Activated T-cell treated with anti-CD3 and anti-CD28 coated beads, Interleukin-2, amount 50 U/mL, for 4 hours (primary cell): Measurements from ENCODE around the gene GUCY2D. TPM values are rescaled to one million over a fixed set of nuclear protein-coding genes. Genes with fewer than 3 reads are reported as not detected.

Experiments
- ATAC-seq, 2 donors: fragments of 200-7000 bp; cut with Tn5 transposase; one replicate each; pipeline ENCODE4 v1.10.0; 2021
- DNase-seq: peaks from one replicate; pipeline ENCODE4 v3.0.0-alpha.2; 2020
- H3K27me3 Mint-ChIP-seq: one replicate; pipeline ENCODE4 v1.8.0; 2021; ENCODE audit warnings: low read depth, mixed read lengths
- H3K36me3 Mint-ChIP-seq: one replicate; pipeline ENCODE4 v1.8.0; 2022; ENCODE audit warnings: mixed read lengths; ENCODE audit not compliant: insufficient read depth
- H3K4me1 Mint-ChIP-seq: one replicate; pipeline ENCODE4 v1.8.0; 2021; ENCODE audit warnings: low read depth, mixed read lengths
- H3K4me3 Mint-ChIP-seq: one replicate; pipeline ENCODE4 v1.8.0; 2021; ENCODE audit warnings: mild to moderate bottlenecking, moderate library complexity, mixed read lengths
- H3K9me3 Mint-ChIP-seq: one replicate; pipeline ENCODE4 v1.8.0; 2021; ENCODE audit warnings: mixed read lengths
- total RNA-seq, 3 donors: library from RNA; stranded (reverse); gene quantifications; one replicate each; pipeline ENCODE4 v1.2.1, GENCODE V29; 2021

Gene GUCY2D
- total RNA-seq, 3 donors from 2014 or later: 0.46 TPM; not detected in 2

DNA sequence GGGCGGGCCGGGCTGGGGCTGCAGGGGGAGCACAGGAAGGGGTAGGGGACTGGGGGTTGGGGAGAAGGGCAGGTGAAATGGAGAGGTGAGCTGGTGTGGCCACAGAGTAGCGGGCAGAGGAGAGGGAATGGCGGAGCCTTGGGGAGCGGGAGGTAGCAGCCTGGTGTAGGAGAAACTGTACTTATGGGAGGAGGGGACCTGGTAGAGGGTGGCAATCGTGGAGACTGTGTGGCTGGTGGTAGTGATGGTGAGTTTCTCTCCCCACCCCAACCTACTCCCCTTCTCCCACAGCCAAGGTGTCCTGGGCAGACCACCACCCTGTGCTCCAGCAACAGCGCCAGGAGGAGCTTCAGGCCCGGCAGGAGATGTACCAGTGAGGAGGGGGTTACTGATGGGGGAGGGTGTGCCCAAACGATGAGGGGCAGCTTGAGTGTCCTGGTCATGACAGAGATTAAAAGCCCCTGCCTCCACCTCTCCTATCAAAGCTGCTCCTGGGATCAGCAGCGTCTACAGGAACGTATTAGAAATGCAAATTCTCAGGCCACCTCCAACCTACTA lies 37.3 kb downstream of the GUCY2D start:
- Mint-ChIP-seq H3K9me3 (no peaks in the 10 kb centered on the region), H3K4me3 (no peak overlapping the region), H3K4me1 (no peaks in the 10 kb centered on the region), H3K36me3 (peaks cover 2% of the 10 kb centered on the region), H3K27me3 (peaks cover 27% of the 10 kb centered on the region)
- ATAC-seq (no peak), DNase-seq (no peak)

DNA sequence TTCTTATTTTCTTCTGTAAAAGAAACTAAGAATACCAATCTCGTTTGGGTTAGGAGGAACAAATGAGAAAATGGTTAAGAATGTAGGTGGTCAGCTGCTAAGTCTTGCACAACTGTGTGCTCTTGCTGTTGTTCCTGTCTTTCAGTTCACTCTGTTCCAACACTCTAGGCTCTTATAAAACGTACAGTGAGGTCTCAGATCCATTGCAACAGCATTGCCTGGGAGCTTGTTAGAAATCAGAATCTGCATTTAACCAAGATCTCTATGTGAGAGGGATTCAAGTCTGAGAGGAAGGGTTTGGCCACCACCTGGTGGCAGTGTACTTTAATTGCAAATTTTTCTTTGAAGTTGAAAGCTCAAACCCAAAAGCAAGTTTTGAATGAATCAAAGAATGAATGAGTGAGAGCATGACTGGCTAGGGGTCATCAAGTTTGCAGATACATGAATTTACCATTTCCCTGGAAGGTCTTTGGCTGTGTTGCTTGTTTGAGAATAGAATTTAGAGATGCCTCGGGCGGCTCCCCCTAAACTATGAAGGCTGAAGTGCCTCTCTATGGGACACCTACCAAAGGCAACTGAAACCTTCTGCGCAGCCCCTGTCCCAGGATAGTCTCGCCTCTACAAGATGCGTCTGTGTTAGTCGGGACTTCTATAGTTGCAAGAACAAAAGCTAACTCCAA lies 39.0 kb downstream of the GUCY2D start:
- DNase-seq (no peak), ATAC-seq (peak; percentile 39 to 52)
- no peak overlapping the region for H3K4me3 Mint-ChIP-seq
- H3K36me3 Mint-ChIP-seq: peaks cover 2% of the 10 kb centered on the region
- H3K9me3 Mint-ChIP-seq: no peaks in the 10 kb centered on the region
- H3K27me3 Mint-ChIP-seq: peaks cover 30% of the 10 kb centered on the region
- H3K4me1 Mint-ChIP-seq: no peaks in the 10 kb centered on the region

DNA sequence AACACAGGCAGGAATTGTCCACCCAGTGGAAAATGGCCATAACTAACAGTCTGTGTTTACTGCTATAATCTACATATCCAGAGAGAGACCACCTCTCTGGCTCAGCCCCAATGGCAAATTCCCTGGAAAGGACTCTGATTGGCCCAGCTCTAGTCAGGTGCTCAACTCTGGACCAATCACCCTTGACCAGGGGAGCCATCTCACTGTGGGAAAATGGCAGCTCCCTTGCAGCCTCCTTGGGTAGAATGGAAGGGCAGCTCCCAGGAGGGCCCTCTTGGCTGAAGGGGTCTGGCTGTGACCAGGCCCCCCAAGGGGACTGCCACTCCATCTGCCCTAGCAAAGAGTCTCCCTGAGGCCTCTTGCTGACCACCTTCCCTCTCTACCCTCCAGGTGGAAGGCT lies 39.6 kb downstream of the GUCY2D start:
- no peaks in the 10 kb centered on the region for H3K4me1 Mint-ChIP-seq
- ATAC-seq (no peak), DNase-seq (no peak)
- peaks cover 2% of the 10 kb centered on the region for H3K36me3 Mint-ChIP-seq
- H3K27me3 Mint-ChIP-seq: peaks cover 30% of the 10 kb centered on the region
- no peaks in the 10 kb centered on the region for H3K9me3 Mint-ChIP-seq
- no peak overlapping the region for H3K4me3 Mint-ChIP-seq

DNA sequence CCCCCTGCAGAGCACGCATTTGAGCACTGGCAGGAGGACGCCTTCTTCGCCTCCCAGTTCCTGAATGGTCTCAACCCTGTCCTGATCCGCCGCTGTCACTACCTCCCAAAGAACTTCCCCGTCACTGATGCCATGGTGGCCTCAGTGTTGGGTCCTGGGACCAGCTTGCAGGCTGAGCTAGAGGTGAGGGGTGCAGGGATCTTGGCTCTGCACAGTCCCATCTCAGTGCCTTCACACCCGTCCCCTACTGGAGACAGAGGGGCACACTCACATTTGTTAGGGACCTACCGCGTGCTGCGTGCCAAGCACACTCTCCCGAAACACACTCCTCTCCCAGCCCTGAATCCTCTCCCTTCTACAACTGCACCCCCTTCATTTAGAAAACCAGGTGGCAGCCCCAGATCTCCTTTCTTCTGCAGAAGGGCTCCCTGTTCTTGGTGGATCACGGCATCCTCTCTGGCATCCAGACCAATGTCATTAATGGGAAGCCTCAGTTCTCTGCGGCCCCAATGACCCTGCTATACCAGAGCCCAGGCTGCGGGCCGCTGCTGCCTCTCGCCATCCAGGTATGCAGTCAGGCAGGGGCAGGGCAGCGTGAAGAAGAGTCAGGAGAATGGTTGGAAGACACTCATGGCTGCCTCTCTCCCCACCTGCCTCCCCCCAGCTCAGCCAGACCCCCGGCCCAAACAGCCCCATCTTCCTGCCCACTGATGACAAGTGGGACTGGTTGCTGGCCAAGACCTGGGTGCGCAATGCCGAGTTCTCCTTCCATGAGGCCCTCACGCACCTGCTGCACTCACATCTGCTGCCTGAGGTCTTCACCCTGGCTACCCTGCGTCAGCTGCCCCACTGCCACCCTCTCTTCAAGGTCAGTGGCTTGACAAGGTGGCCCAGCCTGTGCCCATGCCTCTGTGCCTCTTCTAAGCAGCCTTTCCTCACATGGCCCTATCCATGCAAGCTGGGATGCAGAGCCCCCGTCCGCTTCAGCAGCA lies 42.7 kb downstream of the GUCY2D start:
- no peaks in the 10 kb centered on the region for H3K4me1 Mint-ChIP-seq
- peaks cover 10% of the 10 kb centered on the region for H3K27me3 Mint-ChIP-seq
- no peaks in the 10 kb centered on the region for H3K9me3 Mint-ChIP-seq
- ATAC-seq (no peak), DNase-seq (no peak)
- no peak overlapping the region for H3K4me3 Mint-ChIP-seq
- no peaks in the 10 kb centered on the region for H3K36me3 Mint-ChIP-seq

DNA sequence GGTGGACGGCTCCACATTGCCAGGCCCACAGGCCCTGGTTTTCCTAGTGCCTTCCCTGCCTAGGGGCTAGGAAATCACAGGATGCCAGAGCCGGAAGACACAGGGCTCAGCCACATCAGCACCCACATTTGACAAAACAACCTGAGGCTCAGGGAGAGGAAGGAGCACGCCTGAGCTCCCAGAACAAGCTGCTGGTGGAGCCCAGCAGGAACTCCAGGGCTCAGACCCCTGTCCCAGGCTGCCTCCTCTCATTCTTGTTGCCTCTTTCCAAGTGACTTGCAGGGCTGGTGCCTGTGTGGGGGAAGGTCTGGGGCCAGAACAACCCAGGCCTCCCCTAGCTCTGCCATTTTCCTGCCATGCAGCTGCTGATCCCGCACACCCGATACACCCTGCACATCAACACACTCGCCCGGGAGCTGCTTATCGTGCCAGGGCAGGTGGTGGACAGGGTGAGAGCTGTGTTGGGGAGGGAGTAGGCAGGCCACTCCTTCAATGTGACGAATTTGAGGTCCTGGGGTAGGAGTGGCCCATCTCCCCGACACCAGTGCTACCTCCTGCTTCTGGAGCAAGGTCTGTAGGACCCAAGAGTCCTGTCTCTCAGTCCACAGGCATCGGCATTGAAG lies 44.0 kb downstream of the GUCY2D start:
- ATAC-seq (no peak), DNase-seq (no peak)
- Mint-ChIP-seq H3K36me3 (no peaks in the 10 kb centered on the region), H3K4me3 (no peak overlapping the region), H3K27me3 (peaks cover 3% of the 10 kb centered on the region), H3K9me3 (no peaks in the 10 kb centered on the region), H3K4me1 (no peaks in the 10 kb centered on the region)

DNA sequence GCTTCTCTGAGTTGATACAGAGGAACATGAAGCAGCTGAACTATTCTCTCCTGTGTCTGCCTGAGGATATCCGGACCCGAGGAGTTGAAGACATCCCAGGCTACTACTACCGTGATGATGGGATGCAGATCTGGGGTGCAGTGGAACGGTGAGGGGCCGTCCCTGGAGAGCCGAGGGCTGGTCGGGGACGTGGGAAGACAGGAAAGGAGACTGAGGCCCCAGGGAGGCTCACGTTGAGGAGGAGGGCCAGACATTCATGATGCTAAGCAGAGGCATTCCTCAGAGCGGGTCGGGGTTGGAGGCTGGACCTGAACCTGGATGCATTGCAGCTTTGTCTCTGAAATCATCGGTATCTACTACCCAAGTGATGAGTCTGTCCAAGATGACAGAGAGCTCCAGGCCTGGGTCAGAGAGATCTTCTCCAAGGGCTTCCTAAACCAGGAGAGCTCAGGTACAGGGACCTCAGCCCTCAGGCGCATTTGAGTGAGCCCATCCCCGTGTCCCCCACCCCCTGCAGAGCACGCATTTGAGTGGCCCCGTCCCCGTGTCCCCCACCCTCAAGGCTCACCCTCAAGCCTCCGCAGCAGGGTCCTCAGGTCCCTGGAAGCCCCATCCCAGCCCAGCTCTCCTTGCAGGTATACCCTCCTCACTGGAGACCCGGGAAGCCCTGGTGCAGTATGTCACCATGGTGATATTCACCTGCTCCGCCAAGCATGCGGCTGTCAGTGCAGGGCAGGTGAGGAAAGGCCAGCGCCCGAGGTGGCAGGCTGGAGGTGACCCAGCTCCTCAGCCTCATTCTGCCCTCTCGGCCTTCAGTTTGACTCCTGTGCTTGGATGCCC lies 44.7 kb downstream of the GUCY2D start:
- no peaks in the 10 kb centered on the region for H3K4me1 Mint-ChIP-seq
- no peaks in the 10 kb centered on the region for H3K36me3 Mint-ChIP-seq
- H3K9me3 Mint-ChIP-seq: no peaks in the 10 kb centered on the region
- no peak for ATAC-seq
- no peak overlapping the region for H3K4me3 Mint-ChIP-seq
- DNase-seq: no peak
- H3K27me3 Mint-ChIP-seq: peaks cover 3% of the 10 kb centered on the region

DNA sequence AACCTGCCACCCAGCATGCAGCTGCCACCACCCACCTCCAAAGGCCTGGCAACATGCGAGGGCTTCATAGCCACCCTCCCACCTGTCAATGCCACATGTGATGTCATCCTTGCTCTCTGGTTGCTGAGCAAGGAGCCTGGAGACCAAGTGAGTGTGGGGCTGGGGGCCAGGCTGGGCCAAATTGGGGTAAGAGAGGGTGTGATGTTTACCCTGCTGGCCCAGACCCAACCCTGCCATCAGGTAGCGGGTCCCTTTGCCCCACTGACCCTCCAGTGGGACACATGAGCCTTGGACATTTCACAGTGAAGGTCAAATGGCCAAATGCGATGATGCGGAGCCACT lies 45.3 kb downstream of the GUCY2D start:
- DNase-seq (no peak), ATAC-seq (no peak)
- no peaks in the 10 kb centered on the region for H3K9me3 Mint-ChIP-seq
- H3K4me3 Mint-ChIP-seq: no peak overlapping the region
- H3K27me3 Mint-ChIP-seq: peaks cover 3% of the 10 kb centered on the region
- no peaks in the 10 kb centered on the region for H3K4me1 Mint-ChIP-seq
- no peaks in the 10 kb centered on the region for H3K36me3 Mint-ChIP-seq

DNA sequence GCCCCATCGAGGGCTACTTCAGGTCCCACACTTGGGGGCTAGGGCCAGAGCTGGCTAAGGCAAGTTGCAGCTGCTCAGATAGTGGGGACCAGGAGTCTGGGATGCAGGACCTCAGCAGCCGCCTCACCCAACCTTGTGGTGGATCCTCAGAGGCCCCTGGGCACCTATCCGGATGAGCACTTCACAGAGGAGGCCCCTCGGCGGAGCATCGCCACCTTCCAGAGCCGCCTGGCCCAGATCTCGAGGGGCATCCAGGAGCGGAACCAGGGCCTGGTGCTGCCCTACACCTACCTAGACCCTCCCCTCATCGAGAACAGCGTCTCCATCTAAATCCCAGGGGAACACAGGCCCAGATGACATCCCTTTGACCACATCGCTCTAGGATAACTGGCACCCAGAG lies 45.8 kb downstream of the GUCY2D start:
- peaks cover 3% of the 10 kb centered on the region for H3K27me3 Mint-ChIP-seq
- ATAC-seq: no peak

DNA sequence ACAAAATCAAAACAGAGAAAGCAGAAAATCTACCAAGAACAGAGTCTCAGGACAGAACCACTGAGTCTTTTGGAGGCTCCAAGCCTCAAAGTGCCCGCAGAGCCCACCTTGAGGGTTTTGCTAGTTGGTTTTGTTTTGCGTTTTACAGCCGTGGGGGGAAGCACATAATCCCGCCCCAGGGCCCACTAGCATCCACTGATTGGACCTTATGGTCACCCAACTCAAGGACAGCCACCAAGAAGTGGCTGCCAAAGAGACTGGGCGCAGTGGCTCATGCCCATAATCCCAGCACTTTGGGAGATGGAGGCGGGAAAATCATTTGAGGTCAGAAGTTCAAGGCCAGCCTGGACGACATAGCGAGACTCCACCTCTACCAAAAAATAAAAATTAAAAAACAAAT lies 46.3 kb downstream of the GUCY2D start:
- Mint-ChIP-seq H3K36me3 (no peaks in the 10 kb centered on the region), H3K4me3 (no peak overlapping the region), H3K27me3 (peaks cover 3% of the 10 kb centered on the region), H3K9me3 (no peaks in the 10 kb centered on the region), H3K4me1 (no peaks in the 10 kb centered on the region)
- DNase-seq: no peak
- no peak for ATAC-seq

More for the DNA sequence above, 45.8 kb downstream of the GUCY2D start:
- Mint-ChIP-seq H3K36me3 (no peaks in the 10 kb centered on the region), H3K4me3 (no peak overlapping the region), H3K9me3 (no peaks in the 10 kb centered on the region), H3K4me1 (no peaks in the 10 kb centered on the region)
- no peak for DNase-seq

DNA sequence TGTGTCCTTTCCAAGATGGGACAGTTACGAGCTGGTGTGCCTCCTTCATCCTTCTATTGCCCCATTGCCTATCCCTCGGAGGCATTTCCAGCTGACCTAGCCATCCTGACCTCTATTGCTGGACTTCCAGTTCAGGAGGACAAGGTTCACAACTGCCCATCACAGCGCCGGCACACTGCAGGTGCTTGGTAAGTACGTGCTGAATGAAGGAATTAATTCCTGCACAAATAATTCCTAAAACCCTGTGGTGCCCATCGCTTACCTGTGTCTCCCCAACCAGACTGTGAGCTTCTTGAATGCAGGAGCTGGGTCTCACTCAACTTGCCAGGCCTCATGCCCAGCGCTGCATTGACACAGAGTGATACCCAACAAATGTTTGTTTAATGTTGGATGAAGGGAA lies 49.4 kb downstream of the GUCY2D start:
- Mint-ChIP-seq H3K36me3 (no peaks in the 10 kb centered on the region), H3K4me3 (no peak overlapping the region), H3K27me3 (peaks cover 6% of the 10 kb centered on the region), H3K4me1 (peaks cover 12% of the 10 kb centered on the region), H3K9me3 (no peaks in the 10 kb centered on the region)
- DNase-seq (no peak), ATAC-seq (no peak)

DNA sequence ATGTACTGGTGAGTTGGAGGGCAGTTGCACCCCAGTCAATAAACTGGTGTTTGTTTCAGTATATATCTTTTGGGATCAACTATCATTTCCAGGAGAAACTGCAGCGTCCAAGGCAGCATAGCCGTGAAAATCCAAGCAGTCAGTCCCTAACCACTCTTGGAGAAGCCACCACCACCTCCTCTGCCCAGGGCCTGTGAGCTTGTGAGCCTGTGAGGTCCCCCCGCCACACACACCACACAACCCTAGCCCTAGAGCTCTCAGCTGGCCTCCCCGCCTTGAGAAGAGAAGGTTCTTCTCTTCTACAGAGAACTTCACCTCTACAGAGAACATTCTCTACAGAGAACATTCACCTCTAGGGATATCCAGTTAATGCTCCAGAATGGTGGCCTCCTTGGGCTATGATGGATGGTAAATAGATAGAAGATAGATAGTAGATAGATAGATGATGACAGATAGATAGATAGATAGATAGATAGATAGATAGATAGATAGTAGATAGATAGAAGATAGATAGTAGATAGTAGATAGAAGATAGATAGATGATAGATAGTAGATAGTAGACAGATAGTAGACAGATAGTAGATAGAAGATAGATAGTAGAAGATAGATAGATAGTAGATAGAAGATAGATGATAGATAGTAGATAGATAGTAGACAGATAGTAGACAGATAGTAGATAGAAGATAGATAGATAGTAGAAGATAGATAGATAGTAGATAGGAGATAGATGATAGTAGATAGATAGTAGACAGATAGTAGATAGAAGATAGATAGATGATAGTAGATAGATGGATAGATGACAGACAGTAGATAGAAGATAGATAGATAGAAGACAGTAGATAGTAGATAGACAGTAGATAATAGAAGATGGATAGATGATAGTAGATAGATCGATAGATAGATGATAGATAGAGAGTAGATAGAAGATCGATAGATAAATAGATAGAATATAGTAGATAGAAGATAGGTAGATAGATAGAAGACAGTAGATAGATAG lies 50.1 kb downstream of the GUCY2D start:
- ATAC-seq: no peak
- Mint-ChIP-seq H3K9me3 (no peaks in the 10 kb centered on the region), H3K4me3 (no peak overlapping the region), H3K4me1 (peaks cover 16% of the 10 kb centered on the region), H3K36me3 (no peaks in the 10 kb centered on the region), H3K27me3 (peaks cover 10% of the 10 kb centered on the region)
- DNase-seq: no peak

DNA sequence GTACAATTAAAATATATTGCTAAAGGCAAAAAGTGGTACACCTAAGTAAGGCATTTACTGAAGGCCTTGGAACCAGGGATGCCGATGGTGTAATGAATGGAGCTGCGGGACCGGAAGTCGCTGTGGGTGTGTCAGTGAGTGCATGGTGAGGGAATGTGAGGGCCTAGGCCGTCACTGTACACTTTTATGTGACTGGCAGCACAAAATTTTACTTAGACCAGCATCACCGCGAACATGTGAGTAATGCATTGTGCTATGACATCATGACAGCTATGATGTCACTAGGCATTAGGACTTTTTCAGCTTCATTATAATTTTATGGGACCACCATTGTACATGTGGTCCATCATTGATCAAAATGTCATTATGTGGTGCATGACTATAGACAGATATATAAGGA lies 51.2 kb downstream of the GUCY2D start:
- peaks cover 15% of the 10 kb centered on the region for H3K27me3 Mint-ChIP-seq
- no peak for ATAC-seq
- peaks cover 17% of the 10 kb centered on the region for H3K4me1 Mint-ChIP-seq
- no peak overlapping the region for H3K4me3 Mint-ChIP-seq
- no peak for DNase-seq
- no peaks in the 10 kb centered on the region for H3K36me3 Mint-ChIP-seq
- H3K9me3 Mint-ChIP-seq: no peaks in the 10 kb centered on the region

DNA sequence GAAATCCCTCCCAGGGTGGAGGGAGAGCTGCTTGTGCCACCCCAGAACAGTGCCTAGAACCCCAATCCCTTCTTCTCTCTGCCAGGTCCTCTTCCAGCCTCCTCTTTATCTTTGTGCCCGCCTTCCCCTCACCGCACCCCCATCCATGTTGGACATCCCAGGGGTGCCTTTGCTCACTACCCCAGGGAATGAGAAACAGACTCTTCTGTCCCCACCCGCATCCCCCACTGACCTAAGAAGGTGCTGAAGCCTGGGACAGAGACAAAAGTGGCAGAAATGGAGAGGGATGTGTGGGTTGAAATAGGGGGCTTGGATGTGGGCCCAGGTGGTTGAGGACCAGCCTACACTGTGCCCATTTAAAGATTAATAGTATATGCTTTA lies 53.4 kb downstream of the GUCY2D start:
- H3K4me3 Mint-ChIP-seq: no peak overlapping the region
- H3K36me3 Mint-ChIP-seq: no peaks in the 10 kb centered on the region
- DNase-seq: no peak
- peaks cover 19% of the 10 kb centered on the region for H3K4me1 Mint-ChIP-seq
- no peaks in the 10 kb centered on the region for H3K9me3 Mint-ChIP-seq
- no peak for ATAC-seq
- peaks cover 34% of the 10 kb centered on the region for H3K27me3 Mint-ChIP-seq
